ENCODE measurements around the gene ATRNL1. TPM values are rescaled to one million over a fixed set of nuclear protein-coding genes. Genes with fewer than 3 reads are reported as not detected.

ATRNL1 gene
- total RNA-seq, 2 donors from 2014 or later, result 0.63 to 1.5 TPM

DNA sequence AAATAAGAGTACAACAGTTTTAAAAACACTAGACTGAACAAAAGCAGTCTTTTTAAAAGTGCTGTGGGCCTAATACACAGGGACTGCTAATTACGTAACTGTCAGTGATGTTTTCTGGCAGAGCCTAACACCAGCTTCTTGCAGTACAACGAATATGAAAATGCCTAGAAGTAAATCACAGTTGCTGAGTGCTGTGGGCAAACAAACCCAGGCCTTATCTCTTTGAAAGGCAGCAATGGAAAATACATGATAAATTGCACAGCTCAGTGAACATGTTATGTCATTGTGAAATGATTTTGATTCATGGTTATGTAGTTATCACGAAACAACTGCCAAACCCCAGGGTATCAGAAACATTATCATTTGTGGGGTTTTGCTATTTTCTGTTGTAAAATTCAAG, 751.4 kb downstream of the ATRNL1 start:
- Mint-ChIP-seq H3K27me3 (no peaks in the 10 kb centered on the region), H3K4me3 (no peak overlapping the region), H3K4me1 (no peaks in the 10 kb centered on the region), H3K36me3 (ENCODE audit: low read depth) (no peaks in the 10 kb centered on the region), H3K27ac (no peak overlapping the region), H3K9me3 (no peaks in the 10 kb centered on the region)
- no peak for ATAC-seq (replicated peaks)

DNA sequence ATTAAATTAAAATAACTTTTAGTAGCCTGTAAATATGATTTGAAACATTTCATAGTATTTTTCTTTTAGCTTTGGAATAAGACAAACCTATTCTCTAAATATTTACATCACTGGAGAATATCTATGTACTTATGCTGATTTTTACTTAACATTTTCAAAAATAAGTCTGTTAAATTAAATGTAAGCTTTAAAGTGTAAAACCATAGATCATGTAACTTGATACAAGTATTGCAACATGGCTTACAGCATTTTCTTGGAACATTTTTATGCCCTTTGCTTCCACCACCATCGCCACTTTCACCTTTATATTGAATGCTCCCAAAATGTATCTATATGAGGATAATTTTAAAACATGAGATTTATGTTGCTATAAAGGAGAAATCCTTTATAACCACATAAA, 752.8 kb downstream of the ATRNL1 start:
- H3K36me3 Mint-ChIP-seq (ENCODE audit: low read depth), result no peaks in the 10 kb centered on the region
- no peaks in the 10 kb centered on the region for H3K9me3 Mint-ChIP-seq
- H3K4me1 Mint-ChIP-seq, result no peaks in the 10 kb centered on the region
- no peak for ATAC-seq (replicated peaks)
- H3K27ac Mint-ChIP-seq, result no peak overlapping the region
- H3K27me3 Mint-ChIP-seq, result no peaks in the 10 kb centered on the region
- H3K4me3 Mint-ChIP-seq, result no peak overlapping the region

DNA sequence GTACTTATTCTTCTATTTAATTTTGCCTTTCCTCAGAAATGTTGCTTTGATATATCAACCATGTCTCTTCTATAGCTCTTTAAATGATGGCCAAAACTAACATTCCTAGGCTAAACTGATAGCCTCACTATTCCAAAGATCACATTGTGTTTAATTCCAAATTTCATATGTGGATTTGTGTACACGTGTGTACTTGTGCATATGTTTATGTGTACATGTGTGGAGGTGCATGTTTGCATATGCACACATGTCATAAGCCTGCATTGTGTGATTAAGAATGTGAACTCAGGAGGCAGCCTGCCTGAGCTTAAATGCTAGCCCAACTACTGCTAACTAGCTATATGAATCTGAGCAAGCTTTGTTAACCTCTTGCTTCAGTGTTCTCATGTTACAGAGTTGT, 753.4 kb downstream of the ATRNL1 start:
- no peaks in the 10 kb centered on the region for H3K36me3 Mint-ChIP-seq (ENCODE audit: low read depth)
- no peaks in the 10 kb centered on the region for H3K27me3 Mint-ChIP-seq
- H3K27ac Mint-ChIP-seq, result no peak overlapping the region
- no peaks in the 10 kb centered on the region for H3K4me1 Mint-ChIP-seq
- no peak overlapping the region for H3K4me3 Mint-ChIP-seq
- no peaks in the 10 kb centered on the region for H3K9me3 Mint-ChIP-seq
- ATAC-seq (replicated peaks), result no peak

DNA sequence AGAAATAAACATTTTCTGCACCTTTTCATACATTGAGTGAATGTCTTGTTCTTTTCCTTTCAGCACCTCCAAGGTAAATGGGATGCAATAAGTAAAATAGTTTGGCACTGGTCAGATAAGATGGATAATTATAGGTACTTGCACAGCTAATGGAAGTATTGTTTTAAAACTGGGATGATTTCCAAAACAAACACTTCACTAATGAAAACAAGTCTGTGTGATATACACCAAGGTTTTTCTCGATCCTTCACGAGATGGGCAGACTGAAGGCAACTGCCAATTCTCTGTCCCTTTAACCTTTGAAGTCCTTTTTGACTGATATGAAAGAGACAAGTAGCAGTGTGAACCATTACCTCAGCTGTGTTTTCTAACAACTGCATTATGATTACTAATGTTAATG, 756.0 kb downstream of the ATRNL1 start:
- ATAC-seq (replicated peaks), result no peak
- H3K9me3 Mint-ChIP-seq, result no peaks in the 10 kb centered on the region
- H3K27me3 Mint-ChIP-seq, result no peaks in the 10 kb centered on the region
- H3K4me3 Mint-ChIP-seq, result no peak overlapping the region
- no peaks in the 10 kb centered on the region for H3K4me1 Mint-ChIP-seq
- no peak overlapping the region for H3K27ac Mint-ChIP-seq
- H3K36me3 Mint-ChIP-seq (ENCODE audit: low read depth), result no peaks in the 10 kb centered on the region

GRCh38 chr10:115850666-115851065, 757.5 kb downstream of the ATRNL1 start:
- no peaks in the 10 kb centered on the region for H3K36me3 Mint-ChIP-seq (ENCODE audit: low read depth)
- no peak for ATAC-seq (replicated peaks)
- no peak overlapping the region for H3K4me3 Mint-ChIP-seq
- H3K27ac Mint-ChIP-seq, result no peak overlapping the region
- no peaks in the 10 kb centered on the region for H3K4me1 Mint-ChIP-seq
- peaks cover 10% of the 10 kb centered on the region for H3K9me3 Mint-ChIP-seq
- no peaks in the 10 kb centered on the region for H3K27me3 Mint-ChIP-seq

DNA sequence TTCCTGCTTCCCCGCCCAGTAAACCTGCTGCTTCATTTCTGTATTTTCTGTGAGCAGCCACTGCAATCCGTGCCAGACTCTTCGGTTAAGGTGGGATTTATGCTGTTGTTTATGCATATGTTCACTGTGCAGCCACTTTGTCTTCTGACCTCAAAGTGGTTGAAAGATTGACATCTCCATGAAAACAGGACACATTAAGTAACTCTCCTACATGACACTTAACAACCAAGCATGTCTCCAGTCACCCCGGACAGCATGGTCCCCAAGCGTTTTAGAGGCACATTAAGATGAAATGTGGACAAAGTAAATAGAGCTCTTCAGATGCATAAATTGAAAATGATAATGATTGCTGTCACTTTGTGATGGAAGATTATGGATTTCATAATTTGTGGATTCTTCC, 758.5 kb downstream of the ATRNL1 start:
- Mint-ChIP-seq H3K4me3 (no peak overlapping the region), H3K27ac (no peak overlapping the region), H3K9me3 (peaks cover 10% of the 10 kb centered on the region), H3K4me1 (no peaks in the 10 kb centered on the region), H3K27me3 (no peaks in the 10 kb centered on the region), H3K36me3 (ENCODE audit: low read depth) (no peaks in the 10 kb centered on the region)
- no peak for ATAC-seq (replicated peaks)

DNA sequence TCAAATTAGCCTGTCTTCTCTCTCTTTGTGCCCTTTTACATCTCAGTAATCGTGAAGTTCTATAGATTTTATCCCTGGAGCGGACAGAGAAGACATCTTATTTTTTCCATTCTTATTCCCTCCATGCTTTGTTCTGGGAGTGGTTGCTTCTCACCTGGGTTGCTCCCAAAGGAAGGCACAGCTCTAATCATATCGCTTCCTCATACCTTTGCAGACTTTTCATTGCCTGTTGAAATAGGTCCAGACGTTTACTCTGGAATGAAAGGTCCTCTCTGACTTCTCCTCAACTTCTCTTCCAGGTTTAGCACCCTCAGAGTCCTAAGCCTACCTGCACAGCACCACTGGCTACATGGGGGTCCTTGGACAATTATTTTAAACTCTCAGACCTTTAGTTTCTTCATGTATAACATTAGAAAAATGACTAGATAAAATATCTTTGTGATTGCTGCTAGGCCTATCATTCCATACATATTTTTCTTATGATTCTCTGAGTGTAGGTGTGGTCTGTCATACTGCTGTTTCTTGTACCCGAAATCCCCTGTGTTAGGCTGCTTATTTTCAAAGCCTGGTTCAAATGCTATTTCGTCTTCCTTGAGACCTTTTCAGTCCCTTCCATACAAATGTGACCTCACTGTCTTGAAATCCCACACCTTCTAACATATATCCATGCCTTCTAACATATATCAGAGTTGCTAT, 761.7 kb downstream of the ATRNL1 start:
- Mint-ChIP-seq H3K36me3 (ENCODE audit: low read depth) (no peaks in the 10 kb centered on the region), H3K9me3 (peaks cover 10% of the 10 kb centered on the region), H3K27me3 (no peaks in the 10 kb centered on the region), H3K4me1 (no peaks in the 10 kb centered on the region), H3K4me3 (no peak overlapping the region), H3K27ac (no peak overlapping the region)
- no peak for ATAC-seq (replicated peaks)

GRCh38 chr10:115856580-115856979, 763.4 kb downstream of the ATRNL1 start:
- Mint-ChIP-seq H3K4me3 (no peak overlapping the region), H3K36me3 (ENCODE audit: low read depth) (no peaks in the 10 kb centered on the region), H3K27me3 (no peaks in the 10 kb centered on the region), H3K9me3 (peaks cover 10% of the 10 kb centered on the region), H3K27ac (no peak overlapping the region), H3K4me1 (no peaks in the 10 kb centered on the region)
- no peak for ATAC-seq (replicated peaks)

DNA sequence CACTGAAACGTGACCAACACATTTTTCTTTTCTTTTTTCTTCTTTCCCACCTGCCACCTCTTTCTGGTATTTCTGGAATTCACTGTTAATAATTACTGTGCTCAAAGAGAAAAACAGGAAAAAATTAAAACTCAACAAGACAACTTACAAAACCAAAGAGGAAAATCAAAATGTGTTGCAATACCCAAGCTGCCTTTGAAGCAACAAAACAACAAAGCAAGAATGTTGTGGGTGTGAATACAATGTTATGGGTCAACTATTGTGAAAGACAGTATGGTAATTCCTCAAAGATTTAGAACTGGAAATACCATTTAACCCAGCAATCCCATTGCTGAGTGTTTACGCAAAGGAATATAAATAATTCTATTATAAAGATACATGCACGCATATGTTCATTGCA, 764.7 kb downstream of the ATRNL1 start:
- ATAC-seq (replicated peaks), result no peak
- Mint-ChIP-seq H3K9me3 (peaks cover 10% of the 10 kb centered on the region), H3K4me1 (no peaks in the 10 kb centered on the region), H3K27ac (no peak overlapping the region), H3K36me3 (ENCODE audit: low read depth) (no peaks in the 10 kb centered on the region), H3K27me3 (no peaks in the 10 kb centered on the region), H3K4me3 (no peak overlapping the region)

DNA sequence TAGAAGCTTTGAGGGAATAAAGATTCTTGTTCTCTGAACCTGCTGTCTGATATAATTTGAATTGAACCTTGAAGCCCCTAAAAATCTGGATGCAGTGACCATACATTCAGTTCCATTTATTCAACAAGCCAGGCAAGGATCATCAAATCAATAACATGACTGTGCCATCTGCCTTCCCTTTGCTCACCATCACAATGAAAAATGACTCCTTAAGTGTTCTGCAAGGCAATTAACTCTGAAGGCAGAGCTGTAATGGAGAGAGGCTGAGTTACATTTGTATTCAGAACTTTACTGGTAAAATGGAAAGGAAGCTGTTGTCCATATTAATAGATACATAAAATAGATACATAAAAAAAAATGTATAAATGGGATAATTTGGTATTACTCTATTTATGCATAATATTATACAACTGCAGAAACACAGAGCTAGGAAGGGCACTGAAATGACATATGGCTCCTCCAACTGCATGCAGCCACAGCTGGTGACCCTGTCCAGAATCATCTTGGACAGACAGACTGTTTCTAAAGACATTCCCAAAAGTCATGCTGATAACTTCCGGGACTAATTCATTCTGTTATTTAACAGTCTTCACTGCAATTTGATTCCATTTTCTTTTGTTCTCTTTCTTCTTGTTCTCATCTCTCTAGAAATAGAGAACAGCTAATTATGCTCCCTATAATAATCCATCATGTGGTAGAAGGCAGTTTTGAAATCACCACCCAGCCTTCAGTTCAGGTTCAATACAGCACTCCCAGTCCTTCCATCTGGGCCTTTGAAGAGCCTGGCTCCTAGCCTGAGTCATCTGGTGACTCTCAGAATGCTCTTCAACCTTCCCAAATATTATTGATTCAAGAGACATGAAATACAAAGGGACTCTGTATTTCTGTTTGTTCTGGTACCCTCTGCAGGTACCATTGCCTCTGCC, 767.3 kb downstream of the ATRNL1 start:
- Mint-ChIP-seq H3K4me1 (no peaks in the 10 kb centered on the region), H3K9me3 (no peaks in the 10 kb centered on the region), H3K27ac (no peak overlapping the region), H3K36me3 (ENCODE audit: low read depth) (no peaks in the 10 kb centered on the region), H3K4me3 (no peak overlapping the region), H3K27me3 (no peaks in the 10 kb centered on the region)
- ATAC-seq (replicated peaks), result no peak

GRCh38 chr10:115861455-115861854, 768.3 kb downstream of the ATRNL1 start:
- no peaks in the 10 kb centered on the region for H3K27me3 Mint-ChIP-seq
- no peak overlapping the region for H3K4me3 Mint-ChIP-seq
- no peak for ATAC-seq (replicated peaks)
- H3K4me1 Mint-ChIP-seq, result no peaks in the 10 kb centered on the region
- H3K27ac Mint-ChIP-seq, result no peak overlapping the region
- no peaks in the 10 kb centered on the region for H3K9me3 Mint-ChIP-seq
- no peaks in the 10 kb centered on the region for H3K36me3 Mint-ChIP-seq (ENCODE audit: low read depth)

GRCh38 chr10:115861864-115862263, 768.7 kb downstream of the ATRNL1 start:
- no peak for ATAC-seq (replicated peaks)
- Mint-ChIP-seq H3K4me1 (no peaks in the 10 kb centered on the region), H3K36me3 (ENCODE audit: low read depth) (no peaks in the 10 kb centered on the region), H3K9me3 (no peaks in the 10 kb centered on the region), H3K27me3 (no peaks in the 10 kb centered on the region), H3K27ac (no peak overlapping the region), H3K4me3 (no peak overlapping the region)

GRCh38 chr10:115866174-115866573, 773.0 kb downstream of the ATRNL1 start:
- Mint-ChIP-seq H3K4me3 (no peak overlapping the region), H3K4me1 (no peaks in the 10 kb centered on the region), H3K27me3 (no peaks in the 10 kb centered on the region), H3K27ac (no peak overlapping the region), H3K36me3 (ENCODE audit: low read depth) (no peaks in the 10 kb centered on the region), H3K9me3 (peaks cover 4% of the 10 kb centered on the region)
- no peak for ATAC-seq (replicated peaks)

DNA sequence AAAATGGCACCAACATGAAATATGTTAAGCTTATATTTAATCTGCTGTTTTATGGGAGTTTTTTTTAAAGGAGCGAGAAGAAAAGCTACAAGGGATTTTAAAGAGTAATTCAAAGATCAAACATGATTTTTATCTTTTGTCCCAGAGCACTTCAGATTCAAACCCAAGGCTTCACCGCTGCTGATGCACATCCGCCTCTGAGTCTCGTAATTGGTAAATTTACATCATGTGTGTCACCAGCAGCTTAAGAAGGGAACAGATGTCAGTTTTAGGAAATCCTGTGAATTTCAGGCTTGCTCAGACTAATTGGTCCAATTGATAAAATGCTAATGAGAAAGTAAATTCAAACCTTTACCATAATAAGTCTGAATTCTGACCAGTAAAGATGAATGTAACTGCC, 773.5 kb downstream of the ATRNL1 start:
- H3K9me3 Mint-ChIP-seq, result peaks cover 4% of the 10 kb centered on the region
- no peaks in the 10 kb centered on the region for H3K27me3 Mint-ChIP-seq
- no peaks in the 10 kb centered on the region for H3K4me1 Mint-ChIP-seq
- no peak overlapping the region for H3K4me3 Mint-ChIP-seq
- H3K36me3 Mint-ChIP-seq (ENCODE audit: low read depth), result no peaks in the 10 kb centered on the region
- no peak overlapping the region for H3K27ac Mint-ChIP-seq
- no peak for ATAC-seq (replicated peaks)

- H3K27me3 Mint-ChIP-seq, result no peaks in the 10 kb centered on the region
- no peaks in the 10 kb centered on the region for H3K4me1 Mint-ChIP-seq
- H3K27ac Mint-ChIP-seq, result no peak overlapping the region
- H3K36me3 Mint-ChIP-seq (ENCODE audit: low read depth), result no peaks in the 10 kb centered on the region
- ATAC-seq (replicated peaks), result no peak
- no peak overlapping the region for H3K4me3 Mint-ChIP-seq
- H3K9me3 Mint-ChIP-seq, result peaks cover 4% of the 10 kb centered on the region
Observed at GRCh38 chr10:115867305-115867704, 774.1 kb downstream of the ATRNL1 start.

Measured in activated T-helper 17 cell treated with anti-CD3 and anti-CD28 coated beads, Interleukin-2, amount 50 U/mL, for 72 hours (primary cell).